Thyroid gland (tissue), 4 donors: ENCODE measurements around the gene PRKCD.

Experiments
- POLR2A ChIP-seq, 2 donors: fragments of 450-650 bp; IDR thresholded peaks; one replicate each; pipeline ENCODE4 v1.6.1; 2017; ENCODE audit warnings: antibody characterized with exemption in 2 of 2, mild to moderate bottlenecking in 2 of 2, moderate library complexity in 1 of 2
- TF ChIP-seq, protein P1 (sequence below), 6 experiments: fragments of 200-600 bp in 3 of 6; fragments of 450-650 bp in 3 of 6; sonication (generic) in 3 of 6; IDR thresholded peaks; one replicate each; pipeline ENCODE4 v1.5.1; 2016 to 2019; ENCODE audit warnings: antibody characterized with exemption in 6 of 6, mild to moderate bottlenecking in 2 of 6, inconsistent platforms in 1 of 6, moderate library complexity in 1 of 6

DNA sequence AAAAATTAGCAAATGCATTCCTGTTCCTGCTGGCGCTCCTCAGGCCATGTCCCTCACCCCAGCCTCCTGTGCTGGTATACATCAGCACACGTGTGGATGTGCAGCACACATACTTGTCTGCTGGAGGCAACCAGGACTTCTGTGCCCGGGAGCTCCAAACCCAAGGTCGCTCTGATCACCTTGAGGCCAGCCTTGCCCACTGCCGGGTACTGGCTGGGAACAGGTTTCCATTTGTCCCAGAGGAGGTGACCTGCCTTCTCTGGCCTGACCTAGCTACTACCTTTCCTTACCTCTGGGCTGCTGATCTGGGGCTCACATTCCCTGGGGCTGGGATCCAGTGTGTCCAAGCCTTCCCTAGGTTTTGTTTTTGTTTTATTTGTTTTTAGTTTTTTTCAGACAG, 12.1 kb downstream of the PRKCD start:
- TF ChIP-seq, protein P1, sequence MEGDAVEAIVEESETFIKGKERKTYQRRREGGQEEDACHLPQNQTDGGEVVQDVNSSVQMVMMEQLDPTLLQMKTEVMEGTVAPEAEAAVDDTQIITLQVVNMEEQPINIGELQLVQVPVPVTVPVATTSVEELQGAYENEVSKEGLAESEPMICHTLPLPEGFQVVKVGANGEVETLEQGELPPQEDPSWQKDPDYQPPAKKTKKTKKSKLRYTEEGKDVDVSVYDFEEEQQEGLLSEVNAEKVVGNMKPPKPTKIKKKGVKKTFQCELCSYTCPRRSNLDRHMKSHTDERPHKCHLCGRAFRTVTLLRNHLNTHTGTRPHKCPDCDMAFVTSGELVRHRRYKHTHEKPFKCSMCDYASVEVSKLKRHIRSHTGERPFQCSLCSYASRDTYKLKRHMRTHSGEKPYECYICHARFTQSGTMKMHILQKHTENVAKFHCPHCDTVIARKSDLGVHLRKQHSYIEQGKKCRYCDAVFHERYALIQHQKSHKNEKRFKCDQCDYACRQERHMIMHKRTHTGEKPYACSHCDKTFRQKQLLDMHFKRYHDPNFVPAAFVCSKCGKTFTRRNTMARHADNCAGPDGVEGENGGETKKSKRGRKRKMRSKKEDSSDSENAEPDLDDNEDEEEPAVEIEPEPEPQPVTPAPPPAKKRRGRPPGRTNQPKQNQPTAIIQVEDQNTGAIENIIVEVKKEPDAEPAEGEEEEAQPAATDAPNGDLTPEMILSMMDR (IDR thresholded peaks at IDR 0.05): no peak
- no peak for TF ChIP-seq POLR2A (IDR thresholded peaks at IDR 0.05)
